ENCODE data around the gene LNX1. TPM values are rescaled to one million over a fixed set of nuclear protein-coding genes. Genes with fewer than 3 reads are reported as not detected.

The LNX1 gene
- polyA plus RNA-seq, 1 of the 3 experiments (the other 2 are of a cell fraction) = 0.16 TPM

- DNase-seq = no peak
- H4K20me1 ChIP-seq (ENCODE audit: insufficient read depth) = no peaks in the 10 kb centered on the region
- no peaks in the 10 kb centered on the region for H3K27me3 ChIP-seq (ENCODE audit: insufficient read depth)
- no peaks in the 10 kb centered on the region for H3K9me2 ChIP-seq
- no peak for TF ChIP-seq IRF3 (IDR thresholded peaks at IDR 0.05; ENCODE audit: low read depth, low read length)
- no peak for TF ChIP-seq ZBTB33 (IDR thresholded peaks at IDR 0.05; ENCODE audit: borderline replicate concordance, low read depth)
- no peak for TF ChIP-seq MAX (IDR thresholded peaks at IDR 0.05; ENCODE audit: low read depth)
- no peak for TF ChIP-seq USF1 (IDR thresholded peaks at IDR 0.05; ENCODE audit: borderline replicate concordance, low read depth)
- no peak for TF ChIP-seq NRF1 (IDR thresholded peaks at IDR 0.05; ENCODE audit: low read depth, low read length)
- TF ChIP-seq REST (IDR thresholded peaks at IDR 0.05; ENCODE audit: low read depth, low read length) = no peak
- no peak for TF ChIP-seq MEF2A (IDR thresholded peaks at IDR 0.05; ENCODE audit: borderline replicate concordance, low read depth)
- TF ChIP-seq TCF12 (IDR thresholded peaks at IDR 0.05) = no peak
- TF ChIP-seq USF2 (IDR thresholded peaks at IDR 0.05; ENCODE audit: borderline replicate concordance, low read depth, low read length) = no peak
- no peak for TF ChIP-seq PBX3 (IDR thresholded peaks at IDR 0.05)
- TF ChIP-seq FOSL2 (IDR thresholded peaks at IDR 0.05; ENCODE audit: borderline replicate concordance, low read depth) = no peak
- TF ChIP-seq FOXJ3 (CRISPR knock-in tag; IDR thresholded peaks at IDR 0.05) = no peak
- no peak for TF ChIP-seq CTCF (IDR thresholded peaks at IDR 0.05)
- no peak for TF ChIP-seq TEAD4 (IDR thresholded peaks at IDR 0.05; ENCODE audit: borderline replicate concordance, insufficient read depth)
- no peak for TF ChIP-seq JUND (IDR thresholded peaks at IDR 0.05)
- TF ChIP-seq GABPA (IDR thresholded peaks at IDR 0.05; ENCODE audit: low read depth) = no peak
- TF ChIP-seq RFX5 (IDR thresholded peaks at IDR 0.05; ENCODE audit: low read length) = no peak
- no peak overlapping the region for H3K27ac ChIP-seq (ENCODE audit: low read depth in 2 of 2, low read length in 1 of 2)
- ChIA-PET CTCF (interaction anchor here (0.6 kb wide), 1 partner anchor 99 kb away, joined by 3 read pairs; no protein-coding TSS in a partner anchor), POLR2A (no interaction called here)
- H3K4me1 ChIP-seq (ENCODE audit: control insufficient read depth in 1 of 2, insufficient read depth in 2 of 2, low read depth in 1 of 2, low read length in 1 of 2) = peaks cover 0 to 6% of the 10 kb centered on the region in 2 experiments; a peak in 3 of 4 replicates
- H3F3A ChIP-seq (replicated peaks; ENCODE audit: insufficient read depth) = peaks cover 10% of the 10 kb centered on the region
- H3K79me2 ChIP-seq (ENCODE audit: insufficient read depth) = no peaks in the 10 kb centered on the region
- H3K4me2 ChIP-seq = no peak overlapping the region
- H2AFZ ChIP-seq (ENCODE audit: low read depth) = no peak overlapping the region
- H3K36me3 ChIP-seq (replicated peaks in 1 of 2; ENCODE audit: control insufficient read depth in 1 of 2, insufficient read depth in 2 of 2, low read length in 1 of 2) = no peaks in the 10 kb centered on the region
- H3K9me3 ChIP-seq = no peaks in the 10 kb centered on the region
- no peak overlapping the region for H3K4me3 ChIP-seq (ENCODE audit: low read depth in 2 of 2, low read length in 1 of 2)
- H3K9ac ChIP-seq = no peak overlapping the region
- 86% methylated on average over 3 of the region's 3 CpGs for WGBS (ENCODE audit: low lambda C conversion rate)
Observed at GRCh38 chr4:53579826-53580225, 11.5 kb downstream of the LNX1 start.

Measured in SK-N-SH (cell line).